ENCODE measurements around the gene SNUPN. TPM values are rescaled to one million over a fixed set of nuclear protein-coding genes. Genes with fewer than 3 reads are reported as not detected.

The SNUPN gene
- total RNA-seq, 1 donor from 2014 or later, result 27.0 TPM

DNA sequence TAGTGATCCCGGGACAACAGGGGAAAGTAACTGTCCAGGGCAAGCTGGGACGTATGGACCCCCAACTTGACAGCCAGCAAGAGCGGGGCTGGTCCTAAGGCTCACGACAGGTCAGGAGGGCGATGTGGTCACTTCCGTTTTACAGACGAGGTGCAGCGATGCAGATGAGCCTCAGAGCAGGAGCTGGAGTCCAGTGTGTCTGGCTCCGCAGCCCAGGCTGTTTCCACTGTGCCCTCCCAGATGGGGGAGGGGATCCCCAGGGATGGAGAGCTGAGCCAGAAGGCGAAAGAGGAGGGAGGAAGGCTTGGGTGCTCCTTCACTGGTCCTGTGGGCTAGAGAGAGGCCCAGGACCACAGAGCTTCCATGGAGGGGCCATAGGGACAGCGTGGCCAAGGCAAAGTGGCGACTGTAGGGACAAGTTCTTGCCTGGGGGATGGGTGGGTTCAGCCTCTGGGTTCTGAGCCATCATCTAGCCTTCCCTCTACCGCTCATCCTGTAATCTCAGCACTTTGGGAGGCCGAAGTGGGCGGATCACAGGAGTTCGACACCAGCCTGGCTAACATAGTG lies 27.9 kb upstream of the SNUPN start:
- DNase-seq (ENCODE audit: extremely low spot score, unreplicated experiment), result no peak
- H3K27ac Mint-ChIP-seq (ENCODE audit: unreplicated experiment), result peak overlapping the region; percentile 43
- no peaks in the 10 kb centered on the region for H3K27me3 Mint-ChIP-seq (ENCODE audit: unreplicated experiment)
- H3K4me3 Mint-ChIP-seq (ENCODE audit: unreplicated experiment), result no peak overlapping the region
- H3K4me1 Mint-ChIP-seq (ENCODE audit: unreplicated experiment), result peaks cover 67% of the 10 kb centered on the region
- TF ChIP-seq CTCF (IDR thresholded peaks at IDR 0.05), result no peak
- peaks cover 30% of the 10 kb centered on the region for H3K36me3 Mint-ChIP-seq (ENCODE audit: unreplicated experiment)
- H3K9me3 Mint-ChIP-seq (ENCODE audit: unreplicated experiment), result no peaks in the 10 kb centered on the region

GRCh38 chr15:75651810-75652543 lies 26.5 kb upstream of the SNUPN start:
- Mint-ChIP-seq H3K36me3 (ENCODE audit: unreplicated experiment) (peaks cover 24% of the 10 kb centered on the region), H3K27me3 (ENCODE audit: unreplicated experiment) (no peaks in the 10 kb centered on the region), H3K4me3 (ENCODE audit: unreplicated experiment) (peak overlapping the region; percentile 90), H3K9me3 (ENCODE audit: unreplicated experiment) (no peaks in the 10 kb centered on the region), H3K27ac (ENCODE audit: unreplicated experiment) (peak overlapping the region; percentile 64), H3K4me1 (ENCODE audit: unreplicated experiment) (peaks cover 68% of the 10 kb centered on the region)
- no peak for DNase-seq (ENCODE audit: extremely low spot score, unreplicated experiment)
- no peak for TF ChIP-seq CTCF (IDR thresholded peaks at IDR 0.05)

- Mint-ChIP-seq H3K4me3 (ENCODE audit: unreplicated experiment) (peak overlapping the region; percentile 90), H3K27ac (ENCODE audit: unreplicated experiment) (peak overlapping the region; percentile 64), H3K27me3 (ENCODE audit: unreplicated experiment) (no peaks in the 10 kb centered on the region), H3K36me3 (ENCODE audit: unreplicated experiment) (peaks cover 17% of the 10 kb centered on the region), H3K4me1 (ENCODE audit: unreplicated experiment) (peaks cover 73% of the 10 kb centered on the region), H3K9me3 (ENCODE audit: unreplicated experiment) (no peaks in the 10 kb centered on the region)
- DNase-seq (ENCODE audit: extremely low spot score, unreplicated experiment), result no peak
- no peak for TF ChIP-seq CTCF (IDR thresholded peaks at IDR 0.05)
Measured at GRCh38 chr15:75650908-75651809, 25.6 kb upstream of the SNUPN start.

DNA sequence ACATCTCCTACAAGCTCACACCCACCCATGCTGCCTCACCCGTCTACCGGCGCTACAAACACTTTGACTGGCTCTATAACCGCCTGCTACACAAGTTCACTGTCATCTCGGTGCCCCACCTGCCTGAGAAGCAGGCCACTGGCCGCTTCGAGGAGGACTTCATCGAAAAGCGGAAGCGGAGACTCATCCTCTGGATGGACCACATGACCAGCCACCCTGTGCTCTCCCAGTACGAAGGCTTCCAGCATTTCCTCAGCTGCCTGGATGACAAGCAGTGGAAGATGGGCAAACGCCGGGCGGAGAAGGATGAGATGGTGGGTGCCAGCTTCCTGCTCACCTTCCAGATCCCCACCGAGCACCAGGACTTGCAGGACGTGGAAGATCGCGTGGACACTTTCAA lies 24.3 kb upstream of the SNUPN start:
- no peaks in the 10 kb centered on the region for H3K27me3 Mint-ChIP-seq (ENCODE audit: unreplicated experiment)
- H3K9me3 Mint-ChIP-seq (ENCODE audit: unreplicated experiment), result no peaks in the 10 kb centered on the region
- no peak for DNase-seq (ENCODE audit: extremely low spot score, unreplicated experiment)
- H3K27ac Mint-ChIP-seq (ENCODE audit: unreplicated experiment), result peak overlapping the region; percentile 45
- peak overlapping the region; percentile 90 for H3K4me3 Mint-ChIP-seq (ENCODE audit: unreplicated experiment)
- H3K36me3 Mint-ChIP-seq (ENCODE audit: unreplicated experiment), result peaks cover 15% of the 10 kb centered on the region
- peaks cover 71% of the 10 kb centered on the region for H3K4me1 Mint-ChIP-seq (ENCODE audit: unreplicated experiment)
- TF ChIP-seq CTCF (IDR thresholded peaks at IDR 0.05), result no peak

All from osteocyte (in vitro differentiated cells).